ENCODE data around the gene RAB10. TPM values are rescaled to one million over a fixed set of nuclear protein-coding genes. Genes with fewer than 3 reads are reported as not detected.
A peak's percentile ranks its signal among the peaks of the same experiment; 100 is the strongest.

RAB10 gene
- total RNA-seq, 2 donors from 2014 or later, result 73.9 to 80.8 TPM

GRCh38 chr2:26184121-26184520 lies 150.2 kb downstream of the RAB10 start:
- peak overlapping the region; percentile 90 for H3K4me3 ChIP-seq
- ATAC-seq (ENCODE audit: insufficient number of reproducible peaks, low FRiP score, low read depth), result no peak
- no peaks in the 10 kb centered on the region for H3K27me3 ChIP-seq (replicated peaks; ENCODE audit: insufficient read depth)
- no peak overlapping the region for H3K27ac ChIP-seq
- no peaks in the 10 kb centered on the region for H3K9me3 ChIP-seq
- H3K36me3 ChIP-seq, result no peaks in the 10 kb centered on the region
- H3K4me1 ChIP-seq (ENCODE audit: control insufficient read depth in 1 of 2, low read depth in 2 of 2), result peaks cover 0 to 13% of the 10 kb centered on the region in 2 donors
- TF ChIP-seq CTCF (IDR thresholded peaks at IDR 0.05), result no peak
- DNase-seq (ENCODE audit: low spot score), result no peak

GRCh38 chr2:26184555-26185303 lies 150.8 kb downstream of the RAB10 start:
- Histone ChIP-seq H3K27me3 (replicated peaks; ENCODE audit: insufficient read depth) (no peaks in the 10 kb centered on the region), H3K27ac (peak overlapping the region; percentile 64 to 66), H3K36me3 (no peaks in the 10 kb centered on the region), H3K4me1 (ENCODE audit: control insufficient read depth in 1 of 2, low read depth in 2 of 2) (peaks cover 0 to 7% of the 10 kb centered on the region in 2 donors), H3K4me3 (peak overlapping the region; percentile 90), H3K9me3 (no peaks in the 10 kb centered on the region)
- TF ChIP-seq CTCF (IDR thresholded peaks at IDR 0.05), result peak; percentile 57
- ATAC-seq (ENCODE audit: insufficient number of reproducible peaks, low FRiP score, low read depth) (peak; percentile 64), DNase-seq (ENCODE audit: low spot score) (no peak)

GRCh38 chr2:26185304-26185928 lies 151.5 kb downstream of the RAB10 start:
- peak overlapping the region; percentile 90 for H3K4me3 ChIP-seq
- no peaks in the 10 kb centered on the region for H3K36me3 ChIP-seq
- TF ChIP-seq CTCF (IDR thresholded peaks at IDR 0.05), result no peak
- ATAC-seq (ENCODE audit: insufficient number of reproducible peaks, low FRiP score, low read depth) (peak; percentile 2), DNase-seq (ENCODE audit: low spot score) (no peak)
- peak overlapping the region; percentile 64 to 66 for H3K27ac ChIP-seq
- H3K27me3 ChIP-seq (replicated peaks; ENCODE audit: insufficient read depth), result no peaks in the 10 kb centered on the region
- H3K4me1 ChIP-seq (ENCODE audit: control insufficient read depth in 1 of 2, low read depth in 2 of 2), result peaks cover 0 to 7% of the 10 kb centered on the region in 2 donors
- H3K9me3 ChIP-seq, result no peaks in the 10 kb centered on the region

GRCh38 chr2:26185954-26186770 lies 152.3 kb downstream of the RAB10 start:
- Histone ChIP-seq H3K36me3 (peaks cover 7% of the 10 kb centered on the region), H3K4me1 (ENCODE audit: control insufficient read depth in 1 of 2, low read depth in 2 of 2) (peaks cover 0 to 7% of the 10 kb centered on the region in 2 donors), H3K9me3 (no peaks in the 10 kb centered on the region), H3K27ac (peak overlapping the region in 1 of 2 donors; percentile 64), H3K27me3 (replicated peaks; ENCODE audit: insufficient read depth) (no peaks in the 10 kb centered on the region), H3K4me3 (no peak overlapping the region)
- TF ChIP-seq CTCF (IDR thresholded peaks at IDR 0.05), result no peak
- no peak for ATAC-seq (ENCODE audit: insufficient number of reproducible peaks, low FRiP score, low read depth)
- DNase-seq (ENCODE audit: low spot score), result no peak

Other genes starting within 250 kb of the RAB10 start
- gene ASXL2, start 155.6 kb upstream of the RAB10 start, total RNA-seq, result 10 to 100 TPM; 14.5 to 15.6 TPM
- gene KIF3C, start 51.6 kb upstream of the RAB10 start, total RNA-seq, result 10 to 100 TPM in 1 of 2 donors, 1 to 10 TPM in 1; 8.7 to 18.8 TPM
- 1 to 10 TPM; 2.3 to 5.6 TPM for gene GAREM2, start 139.0 kb downstream of the RAB10 start, total RNA-seq
- 10 to 100 TPM; 85.6 to 88.6 TPM for gene HADHA, start 210.5 kb downstream of the RAB10 start, total RNA-seq
- 10 to 100 TPM; 50.2 to 56.4 TPM for gene HADHB, start 210.9 kb downstream of the RAB10 start, total RNA-seq